ENCODE data around the gene COL26A1.

The COL26A1 gene

GRCh38 chr7:101578552-101578951, 215.9 kb downstream of the COL26A1 start:
- Histone ChIP-seq H3K56ac (ENCODE audit: low read length) (no peak overlapping the region), H3K79me1 (ENCODE audit: low read length) (no peaks in the 10 kb centered on the region), H2BK120ac (ENCODE audit: low read depth, low read length) (no peak overlapping the region), H3K9ac (ENCODE audit: low read length) (no peak overlapping the region), H3K23ac (ENCODE audit: low read length) (no peak overlapping the region), H4K8ac (ENCODE audit: low read depth, low read length) (no peak overlapping the region), H3K79me2 (ENCODE audit: control insufficient read depth, insufficient read depth, low read length) (no peaks in the 10 kb centered on the region), H3K4me2 (ENCODE audit: low read length) (no peak overlapping the region), H3K18ac (ENCODE audit: low read length) (no peak overlapping the region), H3K4me3 (ENCODE audit: low read length) (no peak overlapping the region), H4K5ac (ENCODE audit: low read length) (no peak overlapping the region), H3K27me3 (ENCODE audit: insufficient read depth, low read length, poor library complexity) (no peaks in the 10 kb centered on the region), H2BK5ac (ENCODE audit: low read length) (no peak overlapping the region), H3K4me1 (ENCODE audit: control insufficient read depth, low read depth, low read length) (no peaks in the 10 kb centered on the region), H2AK5ac (ENCODE audit: low read length) (no peak overlapping the region), H3K36me3 (ENCODE audit: control insufficient read depth, insufficient read depth, low read length) (no peaks in the 10 kb centered on the region), H3K4ac (ENCODE audit: low read depth, low read length) (no peak overlapping the region), H3K27ac (ENCODE audit: low read depth, low read length) (no peak overlapping the region), H2BK15ac (replicated peaks; ENCODE audit: low read depth) (no peak overlapping the region)
- no CpG with 5 or more reads among the region's 1 CpG for WGBS (ENCODE audit: extremely low coverage, insufficient coverage, low lambda C conversion rate)
- no peak for DNase-seq

- H2AK5ac ChIP-seq (ENCODE audit: low read length), result no peak overlapping the region
- no CpG with 5 or more reads among the region's 7 CpGs for WGBS (ENCODE audit: extremely low coverage, insufficient coverage, low lambda C conversion rate)
- H3K4ac ChIP-seq (ENCODE audit: low read depth, low read length), result no peak overlapping the region
- no peaks in the 10 kb centered on the region for H3K27me3 ChIP-seq (ENCODE audit: insufficient read depth, low read length, poor library complexity)
- no peak overlapping the region for H4K5ac ChIP-seq (ENCODE audit: low read length)
- no peak overlapping the region for H2BK5ac ChIP-seq (ENCODE audit: low read length)
- no peak overlapping the region for H3K9ac ChIP-seq (ENCODE audit: low read length)
- no peak for DNase-seq
- no peak overlapping the region for H2BK15ac ChIP-seq (replicated peaks; ENCODE audit: low read depth)
- no peak overlapping the region for H3K27ac ChIP-seq (ENCODE audit: low read depth, low read length)
- no peak overlapping the region for H3K18ac ChIP-seq (ENCODE audit: low read length)
- H3K4me1 ChIP-seq (ENCODE audit: control insufficient read depth, low read depth, low read length), result no peaks in the 10 kb centered on the region
- H3K79me1 ChIP-seq (ENCODE audit: low read length), result no peaks in the 10 kb centered on the region
- no peak overlapping the region for H4K8ac ChIP-seq (ENCODE audit: low read depth, low read length)
- H3K4me2 ChIP-seq (ENCODE audit: low read length), result no peak overlapping the region
- no peak overlapping the region for H3K4me3 ChIP-seq (ENCODE audit: low read length)
- no peak overlapping the region for H3K56ac ChIP-seq (ENCODE audit: low read length)
- H3K23ac ChIP-seq (ENCODE audit: low read length), result no peak overlapping the region
- no peak overlapping the region for H2BK120ac ChIP-seq (ENCODE audit: low read depth, low read length)
- H3K36me3 ChIP-seq (ENCODE audit: control insufficient read depth, insufficient read depth, low read length), result no peaks in the 10 kb centered on the region
- no peaks in the 10 kb centered on the region for H3K79me2 ChIP-seq (ENCODE audit: control insufficient read depth, insufficient read depth, low read length)
Measured at GRCh38 chr7:101580596-101580995, 217.9 kb downstream of the COL26A1 start.

GRCh38 chr7:101581891-101582290, 219.2 kb downstream of the COL26A1 start:
- no peaks in the 10 kb centered on the region for H3K79me2 ChIP-seq (ENCODE audit: control insufficient read depth, insufficient read depth, low read length)
- no peak overlapping the region for H2AK5ac ChIP-seq (ENCODE audit: low read length)
- no peak overlapping the region for H3K18ac ChIP-seq (ENCODE audit: low read length)
- no peak overlapping the region for H3K27ac ChIP-seq (ENCODE audit: low read depth, low read length)
- no peak for DNase-seq
- H3K79me1 ChIP-seq (ENCODE audit: low read length), result no peaks in the 10 kb centered on the region
- H3K4me2 ChIP-seq (ENCODE audit: low read length), result no peak overlapping the region
- no peak overlapping the region for H3K9ac ChIP-seq (ENCODE audit: low read length)
- no peak overlapping the region for H2BK15ac ChIP-seq (replicated peaks; ENCODE audit: low read depth)
- no peak overlapping the region for H3K56ac ChIP-seq (ENCODE audit: low read length)
- H4K8ac ChIP-seq (ENCODE audit: low read depth, low read length), result no peak overlapping the region
- no peak overlapping the region for H4K5ac ChIP-seq (ENCODE audit: low read length)
- no peaks in the 10 kb centered on the region for H3K36me3 ChIP-seq (ENCODE audit: control insufficient read depth, insufficient read depth, low read length)
- H2BK5ac ChIP-seq (ENCODE audit: low read length), result no peak overlapping the region
- no peak overlapping the region for H2BK120ac ChIP-seq (ENCODE audit: low read depth, low read length)
- H3K4ac ChIP-seq (ENCODE audit: low read depth, low read length), result no peak overlapping the region
- no peak overlapping the region for H3K4me3 ChIP-seq (ENCODE audit: low read length)
- no peaks in the 10 kb centered on the region for H3K27me3 ChIP-seq (ENCODE audit: insufficient read depth, low read length, poor library complexity)
- no peaks in the 10 kb centered on the region for H3K4me1 ChIP-seq (ENCODE audit: control insufficient read depth, low read depth, low read length)
- WGBS (ENCODE audit: extremely low coverage, insufficient coverage, low lambda C conversion rate), result no CpG with 5 or more reads among the region's 10 CpGs
- H3K23ac ChIP-seq (ENCODE audit: low read length), result no peak overlapping the region

GRCh38 chr7:101582971-101583370, 220.3 kb downstream of the COL26A1 start:
- no peak overlapping the region for H3K4me3 ChIP-seq (ENCODE audit: low read length)
- no CpG with 5 or more reads among the region's 3 CpGs for WGBS (ENCODE audit: extremely low coverage, insufficient coverage, low lambda C conversion rate)
- H2BK15ac ChIP-seq (replicated peaks; ENCODE audit: low read depth), result no peak overlapping the region
- H3K4ac ChIP-seq (ENCODE audit: low read depth, low read length), result no peak overlapping the region
- H3K4me2 ChIP-seq (ENCODE audit: low read length), result no peak overlapping the region
- H3K4me1 ChIP-seq (ENCODE audit: control insufficient read depth, low read depth, low read length), result no peaks in the 10 kb centered on the region
- no peak overlapping the region for H4K5ac ChIP-seq (ENCODE audit: low read length)
- no peak overlapping the region for H2BK5ac ChIP-seq (ENCODE audit: low read length)
- no peak overlapping the region for H3K23ac ChIP-seq (ENCODE audit: low read length)
- H4K8ac ChIP-seq (ENCODE audit: low read depth, low read length), result no peak overlapping the region
- H2AK5ac ChIP-seq (ENCODE audit: low read length), result no peak overlapping the region
- no peaks in the 10 kb centered on the region for H3K79me2 ChIP-seq (ENCODE audit: control insufficient read depth, insufficient read depth, low read length)
- no peaks in the 10 kb centered on the region for H3K27me3 ChIP-seq (ENCODE audit: insufficient read depth, low read length, poor library complexity)
- no peak overlapping the region for H3K27ac ChIP-seq (ENCODE audit: low read depth, low read length)
- H3K18ac ChIP-seq (ENCODE audit: low read length), result no peak overlapping the region
- no peak for DNase-seq
- H3K36me3 ChIP-seq (ENCODE audit: control insufficient read depth, insufficient read depth, low read length), result no peaks in the 10 kb centered on the region
- H3K56ac ChIP-seq (ENCODE audit: low read length), result no peak overlapping the region
- no peak overlapping the region for H3K9ac ChIP-seq (ENCODE audit: low read length)
- no peaks in the 10 kb centered on the region for H3K79me1 ChIP-seq (ENCODE audit: low read length)
- no peak overlapping the region for H2BK120ac ChIP-seq (ENCODE audit: low read depth, low read length)

GRCh38 chr7:101586078-101586905, 223.6 kb downstream of the COL26A1 start:
- Histone ChIP-seq H3K4me3 (ENCODE audit: low read length) (no peak overlapping the region), H4K5ac (ENCODE audit: low read length) (no peak overlapping the region), H2BK15ac (replicated peaks; ENCODE audit: low read depth) (no peak overlapping the region), H3K23ac (ENCODE audit: low read length) (no peak overlapping the region), H2BK5ac (ENCODE audit: low read length) (no peak overlapping the region), H3K27ac (ENCODE audit: low read depth, low read length) (no peak overlapping the region), H2AK5ac (ENCODE audit: low read length) (no peak overlapping the region), H3K9ac (ENCODE audit: low read length) (no peak overlapping the region), H3K4me1 (ENCODE audit: control insufficient read depth, low read depth, low read length) (no peaks in the 10 kb centered on the region), H3K18ac (ENCODE audit: low read length) (no peak overlapping the region), H3K4ac (ENCODE audit: low read depth, low read length) (no peak overlapping the region), H3K79me2 (ENCODE audit: control insufficient read depth, insufficient read depth, low read length) (no peaks in the 10 kb centered on the region), H2BK120ac (ENCODE audit: low read depth, low read length) (no peak overlapping the region), H3K4me2 (ENCODE audit: low read length) (no peak overlapping the region), H3K36me3 (ENCODE audit: control insufficient read depth, insufficient read depth, low read length) (no peaks in the 10 kb centered on the region), H3K27me3 (ENCODE audit: insufficient read depth, low read length, poor library complexity) (no peaks in the 10 kb centered on the region), H4K8ac (ENCODE audit: low read depth, low read length) (no peak overlapping the region), H3K79me1 (ENCODE audit: low read length) (no peaks in the 10 kb centered on the region), H3K56ac (ENCODE audit: low read length) (no peak overlapping the region)
- DNase-seq, result peak; percentile 65
- no CpG with 5 or more reads among the region's 18 CpGs for WGBS (ENCODE audit: extremely low coverage, insufficient coverage, low lambda C conversion rate)

Measured in mesendoderm (in vitro differentiated cells).